ENCODE data around the gene POLE. TPM values are rescaled to one million over a fixed set of nuclear protein-coding genes. Genes with fewer than 3 reads are reported as not detected.

The POLE gene
- total and polyA plus RNA-seq, 10 of the 15 experiments (the other 5 are each of a cell fraction or from before 2014, with no cell fraction given), result 2.3 to 103 (median 37.1) TPM

GRCh38 chr12:132640936-132641335 is 46.2 kb downstream of the POLE start:
- Histone ChIP-seq H3K27ac (ENCODE audit: control insufficient read depth, insufficient read depth) (no peak overlapping the region), H4K20me1 (ENCODE audit: control insufficient read depth, insufficient read depth) (no peaks in the 10 kb centered on the region), H3K79me2 (ENCODE audit: control insufficient read depth, insufficient read depth, low read length) (no peaks in the 10 kb centered on the region), H3K9me3 (replicated peaks; ENCODE audit: control insufficient read depth, insufficient read depth, low read length) (no peaks in the 10 kb centered on the region), H2AFZ (ENCODE audit: control insufficient read depth, low read depth, low read length) (no peak overlapping the region), H3K4me2 (ENCODE audit: control insufficient read depth, insufficient read depth) (no peak overlapping the region), H3K36me3 (ENCODE audit: control insufficient read depth in 2 of 2, insufficient read depth in 2 of 2, low read length in 1 of 2) (peaks cover 19 to 45% of the 10 kb centered on the region in 2 experiments), H3K4me3 (no peak overlapping the region), H3K27me3 (replicated peaks in 1 of 2; ENCODE audit: control insufficient read depth in 2 of 2, insufficient read depth in 2 of 2, low read length in 1 of 2) (no peaks in the 10 kb centered on the region), H3K4me1 (ENCODE audit: control insufficient read depth, insufficient read depth, low read length) (no peaks in the 10 kb centered on the region), H3K9ac (ENCODE audit: control insufficient read depth, insufficient read depth, low read length) (no peak overlapping the region)
- 83% methylated on average over 10 of the region's 10 CpGs for WGBS (ENCODE audit: insufficient coverage, insufficient replicate concordance, low lambda C conversion rate, missing lambda C conversion rate)
- ChIA-PET POLR2A (no interaction called here), SMC1A (ENCODE audit: uncharacterized antibody, unreplicated experiment) (no interaction called here), CTCF (no interaction called here), RAD21 (ENCODE audit: unreplicated experiment) (no interaction called here)
- no TSS peak for BruUV-seq (replicated peaks)
- no peak for TF ChIP-seq CHD2 (IDR thresholded peaks at IDR 0.05; ENCODE audit: borderline replicate concordance, low read depth, low read length)
- TF ChIP-seq ZBTB33 (IDR thresholded peaks at IDR 0.05), result no peak
- no peak for TF ChIP-seq EGR1 (IDR thresholded peaks at IDR 0.05; ENCODE audit: borderline replicate concordance in 1 of 2, low read depth in 2 of 2, low read length in 2 of 2)
- no peak for TF ChIP-seq POU2F2 (IDR thresholded peaks at IDR 0.05; ENCODE audit: borderline replicate concordance, low read depth, low read length)
- no peak for TF ChIP-seq NFXL1 (IDR thresholded peaks at IDR 0.05; ENCODE audit: borderline replicate concordance)
- TF ChIP-seq TAF1 (IDR thresholded peaks at IDR 0.05; ENCODE audit: borderline replicate concordance, low read depth, low read length), result no peak
- TF ChIP-seq BCL3 (IDR thresholded peaks at IDR 0.05; ENCODE audit: borderline replicate concordance, insufficient read depth, low read depth, low read length, poor library complexity, severe bottlenecking), result no peak
- no peak for TF ChIP-seq ZSCAN29 (IDR thresholded peaks at IDR 0.05)
- TF ChIP-seq IRF4 (IDR thresholded peaks at IDR 0.05; ENCODE audit: low read depth, low read length), result no peak
- TF ChIP-seq RBBP5 (conservative IDR thresholded peaks at IDR 0.05), result no peak
- no peak for TF ChIP-seq CEBPB (IDR thresholded peaks at IDR 0.05; ENCODE audit: borderline replicate concordance in 1 of 2, low read depth in 2 of 2, low read length in 2 of 2)
- no peak for TF ChIP-seq KAT2A (conservative IDR thresholded peaks at IDR 0.05; ENCODE audit: control insufficient read depth, low read depth, low read length)
- no peak for TF ChIP-seq USF1 (IDR thresholded peaks at IDR 0.05; ENCODE audit: borderline replicate concordance, extremely low read length, insufficient read depth, low read depth, low read length)
- TF ChIP-seq MXI1 (IDR thresholded peaks at IDR 0.05; ENCODE audit: low read depth, low read length), result no peak
- TF ChIP-seq SP1 (IDR thresholded peaks at IDR 0.05; ENCODE audit: low read depth, low read length), result no peak
- TF ChIP-seq CHD1 (IDR thresholded peaks at IDR 0.05; ENCODE audit: low read depth, low read length), result no peak
- FAIRE-seq (no peak), DNase-seq (ENCODE audit: low read depth, low spot score) (no peak), ATAC-seq (no peak)
- in situ Hi-C loops (cut with MboI) (no loop called here), intact Hi-C loops (cut with micrococcal nuclease; ENCODE audit: unreplicated experiment) (no loop called here)

Data from GM12878 (cell line).